ENCODE data around the gene TLK1. TPM values are rescaled to one million over a fixed set of nuclear protein-coding genes. Genes with fewer than 3 reads are reported as not detected.

The TLK1 gene
- total RNA-seq, 4 donors from 2014 or later: 41.0 to 57.6 (median 51.6) TPM

DNA sequence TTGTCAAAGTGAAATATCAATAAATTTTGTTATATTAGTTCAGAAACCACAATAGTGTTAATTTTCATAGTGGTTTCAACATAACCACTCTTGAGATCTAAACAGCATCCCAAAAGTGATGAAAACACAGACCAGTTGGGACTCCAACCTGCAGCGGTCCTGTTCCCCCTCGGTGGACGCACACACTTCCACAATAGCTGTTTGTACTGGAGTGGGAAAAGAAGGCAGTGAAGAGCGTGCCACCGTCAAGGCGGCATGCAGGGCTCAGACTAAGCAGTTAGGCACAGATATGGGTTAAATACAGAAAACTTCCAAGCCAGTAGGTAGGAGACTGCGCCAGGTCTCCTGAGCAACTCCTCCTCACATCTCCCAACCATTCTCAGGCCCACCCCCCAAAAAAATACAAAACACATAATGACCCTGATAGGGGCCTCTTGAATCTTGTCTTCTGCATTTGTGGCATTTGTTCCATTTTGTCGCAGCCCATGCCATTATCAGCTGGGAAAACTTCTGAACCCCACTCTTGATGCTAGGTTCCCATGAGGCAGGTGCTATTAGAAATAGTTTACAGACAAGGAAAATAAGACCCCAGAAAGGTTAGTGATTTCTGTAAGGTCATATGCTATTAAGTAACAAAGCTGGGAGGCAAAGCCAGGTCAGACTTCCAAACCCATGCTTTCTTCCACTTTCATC is 174.0 kb downstream of the TLK1 start:
- Histone ChIP-seq H3K9me3 (no peaks in the 10 kb centered on the region), H3K27ac (no peak overlapping the region), H3K4me3 (replicated peaks in 1 of 3) (no peak overlapping the region), H3K4me1 (no peaks in the 10 kb centered on the region), H3K27me3 (no peaks in the 10 kb centered on the region), H3K36me3 (no peaks in the 10 kb centered on the region)
- WGBS, 2 donors: 92 to 95% methylated on average over 8 of the region's 8 CpGs
- intact Hi-C loops (cut with DNase I): no loop called here
- TF ChIP-seq POLR2A (IDR thresholded peaks at IDR 0.05): no peak
- TF ChIP-seq, protein P1, sequence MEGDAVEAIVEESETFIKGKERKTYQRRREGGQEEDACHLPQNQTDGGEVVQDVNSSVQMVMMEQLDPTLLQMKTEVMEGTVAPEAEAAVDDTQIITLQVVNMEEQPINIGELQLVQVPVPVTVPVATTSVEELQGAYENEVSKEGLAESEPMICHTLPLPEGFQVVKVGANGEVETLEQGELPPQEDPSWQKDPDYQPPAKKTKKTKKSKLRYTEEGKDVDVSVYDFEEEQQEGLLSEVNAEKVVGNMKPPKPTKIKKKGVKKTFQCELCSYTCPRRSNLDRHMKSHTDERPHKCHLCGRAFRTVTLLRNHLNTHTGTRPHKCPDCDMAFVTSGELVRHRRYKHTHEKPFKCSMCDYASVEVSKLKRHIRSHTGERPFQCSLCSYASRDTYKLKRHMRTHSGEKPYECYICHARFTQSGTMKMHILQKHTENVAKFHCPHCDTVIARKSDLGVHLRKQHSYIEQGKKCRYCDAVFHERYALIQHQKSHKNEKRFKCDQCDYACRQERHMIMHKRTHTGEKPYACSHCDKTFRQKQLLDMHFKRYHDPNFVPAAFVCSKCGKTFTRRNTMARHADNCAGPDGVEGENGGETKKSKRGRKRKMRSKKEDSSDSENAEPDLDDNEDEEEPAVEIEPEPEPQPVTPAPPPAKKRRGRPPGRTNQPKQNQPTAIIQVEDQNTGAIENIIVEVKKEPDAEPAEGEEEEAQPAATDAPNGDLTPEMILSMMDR (IDR thresholded peaks at IDR 0.05): no peak
- DNase-seq: no peak

DNA sequence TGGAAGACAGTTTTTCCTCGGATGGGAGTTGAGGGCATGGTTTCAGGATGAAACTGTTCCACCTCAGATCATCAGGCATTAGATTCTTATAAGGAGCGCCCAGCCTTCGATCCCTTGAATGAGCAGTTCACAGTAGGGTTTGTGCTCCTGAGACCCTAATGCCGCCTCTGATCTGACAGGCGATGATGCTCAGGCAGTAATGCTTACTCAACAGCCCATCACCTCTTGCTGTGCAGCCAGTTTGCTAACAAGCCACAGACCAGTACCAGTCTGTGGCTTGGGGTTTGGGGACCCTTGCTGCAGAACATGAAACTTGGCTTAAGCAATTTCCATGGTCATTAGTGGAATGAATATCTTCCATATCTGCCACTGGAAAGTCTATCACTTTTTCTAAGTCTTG is 175.3 kb downstream of the TLK1 start:
- no peak for DNase-seq
- WGBS, 2 donors: 84 to 99% methylated on average over 5 of the region's 5 CpGs
- H3K36me3 ChIP-seq: no peaks in the 10 kb centered on the region
- H3K4me3 ChIP-seq (replicated peaks in 1 of 3): no peak overlapping the region
- H3K4me1 ChIP-seq: no peaks in the 10 kb centered on the region
- no peaks in the 10 kb centered on the region for H3K9me3 ChIP-seq
- TF ChIP-seq POLR2A (IDR thresholded peaks at IDR 0.05): no peak
- TF ChIP-seq, protein P1 (IDR thresholded peaks at IDR 0.05): no peak
- H3K27me3 ChIP-seq: no peaks in the 10 kb centered on the region
- no peak overlapping the region for H3K27ac ChIP-seq
- intact Hi-C loops (cut with DNase I): no loop called here

DNA sequence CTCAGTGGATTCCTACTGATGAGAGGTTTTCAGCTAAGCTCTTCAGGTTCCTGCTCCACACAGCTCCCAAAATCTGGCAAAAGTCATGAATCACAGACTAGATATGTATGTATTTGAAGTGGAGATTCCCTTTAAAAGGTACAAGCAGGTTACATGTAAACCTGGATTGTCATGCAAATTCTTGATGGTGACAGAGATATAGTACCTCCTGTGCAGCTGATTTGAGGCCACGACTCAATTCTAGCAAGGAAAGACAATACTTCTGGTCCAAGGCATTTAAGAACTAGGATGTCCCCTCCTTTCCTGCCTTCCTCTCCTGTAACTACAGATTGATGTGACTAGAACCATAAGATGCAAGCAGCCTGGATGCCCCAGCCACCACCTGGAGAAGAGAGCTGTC is 176.6 kb downstream of the TLK1 start:
- no peaks in the 10 kb centered on the region for H3K27me3 ChIP-seq
- TF ChIP-seq, protein P1 (IDR thresholded peaks at IDR 0.05): no peak
- no peak for TF ChIP-seq POLR2A (IDR thresholded peaks at IDR 0.05)
- H3K36me3 ChIP-seq: no peaks in the 10 kb centered on the region
- no peak overlapping the region for H3K4me3 ChIP-seq (replicated peaks in 1 of 3)
- H3K9me3 ChIP-seq: no peaks in the 10 kb centered on the region
- WGBS, 2 donors: 50 to 55% methylated on average over 1 of the region's 1 CpG
- no peak overlapping the region for H3K27ac ChIP-seq
- no peak for DNase-seq
- intact Hi-C loops (cut with DNase I): no loop called here
- no peaks in the 10 kb centered on the region for H3K4me1 ChIP-seq

DNA sequence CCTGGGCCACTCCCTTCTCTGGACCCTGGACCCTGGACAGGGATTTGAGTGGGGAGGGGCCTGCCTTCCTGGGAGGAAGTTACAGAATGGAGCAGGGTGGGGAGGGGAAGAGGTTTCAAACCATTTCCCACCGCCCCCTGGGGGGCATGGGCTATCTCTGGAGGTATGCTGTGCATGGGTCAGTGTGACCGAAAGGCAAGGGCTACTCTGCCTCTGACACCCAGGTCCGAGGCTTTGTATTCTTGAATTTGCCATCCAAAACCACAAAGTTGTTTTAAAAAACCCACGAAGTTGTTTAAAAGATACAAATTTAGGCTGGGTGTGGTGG is 184.8 kb downstream of the TLK1 start:
- Histone ChIP-seq H3K4me1 (peaks cover 8 to 14% of the 10 kb centered on the region in 2 donors), H3K4me3 (replicated peaks in 1 of 3) (no peak overlapping the region), H3K9me3 (no peaks in the 10 kb centered on the region), H3K27me3 (no peaks in the 10 kb centered on the region), H3K27ac (no peak overlapping the region), H3K36me3 (no peaks in the 10 kb centered on the region)
- WGBS, 2 donors: 81 to 85% methylated on average over 4 of the region's 4 CpGs
- no peak for DNase-seq
- TF ChIP-seq, protein P1 (IDR thresholded peaks at IDR 0.05): no peak
- no peak for TF ChIP-seq POLR2A (IDR thresholded peaks at IDR 0.05)
- intact Hi-C loops (cut with DNase I): no loop called here

DNA sequence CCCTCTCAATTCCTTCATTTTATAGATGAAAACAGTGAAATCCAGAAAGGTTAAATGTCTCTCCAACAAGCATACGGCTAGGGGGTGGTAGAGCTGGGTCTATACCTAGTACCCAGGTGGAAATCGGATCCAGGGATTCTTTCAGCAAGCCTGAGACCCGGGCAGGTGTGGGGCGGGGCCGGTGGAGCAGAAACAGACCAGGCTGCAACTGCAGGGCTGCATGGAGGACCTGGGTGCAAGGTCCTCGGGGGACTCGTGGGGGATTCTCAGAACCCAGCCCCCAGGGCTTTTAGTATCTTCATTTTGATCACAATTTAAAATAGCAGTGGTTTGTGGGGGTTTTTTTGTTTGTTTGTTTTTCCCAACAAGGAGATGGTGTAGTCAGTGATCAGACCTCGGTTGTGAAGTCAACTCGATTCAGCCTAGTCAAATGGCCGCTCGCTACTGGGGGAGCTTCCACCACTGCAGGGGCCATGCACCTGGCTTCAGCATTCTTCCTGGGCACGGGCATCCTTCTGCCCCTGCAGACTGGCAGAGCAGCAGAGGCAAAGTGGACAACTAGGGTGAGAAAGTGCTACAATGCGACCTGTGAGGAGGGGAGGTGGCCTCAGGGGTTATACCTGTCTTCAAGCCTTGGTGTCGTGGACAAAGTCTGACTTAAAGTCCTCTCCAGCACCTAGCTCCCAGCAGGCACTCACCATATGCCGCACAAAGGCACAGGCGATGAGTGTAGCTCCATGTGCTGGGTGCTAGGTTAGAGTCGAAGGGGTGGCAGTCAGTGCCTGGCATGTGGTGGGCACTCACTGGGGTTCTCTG is 185.4 kb downstream of the TLK1 start:
- Histone ChIP-seq H3K9me3 (no peaks in the 10 kb centered on the region), H3K4me3 (replicated peaks in 1 of 3) (no peak overlapping the region), H3K27ac (no peak overlapping the region), H3K36me3 (no peaks in the 10 kb centered on the region), H3K4me1 (peaks cover 8 to 14% of the 10 kb centered on the region in 2 donors), H3K27me3 (no peaks in the 10 kb centered on the region)
- TF ChIP-seq, protein P1 (IDR thresholded peaks at IDR 0.05): no peak
- TF ChIP-seq POLR2A (IDR thresholded peaks at IDR 0.05): no peak
- WGBS, 2 donors: 88 to 92% methylated on average over 16 to 17 of the region's 17 CpGs
- DNase-seq: no peak
- intact Hi-C loops (cut with DNase I): no loop called here

Data from thyroid gland (tissue), 4 donors.